IMR-90 (cell line): ENCODE results near the gene PXDC1. TPM values are rescaled to one million over a fixed set of nuclear protein-coding genes. Genes with fewer than 3 reads are reported as not detected.

Source experiments
- ATAC-seq: fragments of 200-7000 bp; cut with Tn5 transposase; 2 replicates; pipeline ENCODE4 v1.9.1; 2020; ENCODE audit warnings: low read depth, mild to moderate bottlenecking, moderate library complexity
- BruUV-seq: library from RNA; stranded (reverse); fragments of 400-500 nt; replicated peaks from 2 replicates; lab custom pipeline; 2021; lab: Mats Ljungman, UMichigan
- CTCF ChIA-PET: fragments of 300-600 bp; formaldehyde crosslinking; extraction: SDS; loops from one replicate; lab custom pipeline; 2021; ENCODE audit warnings: antibody characterized with exemption; lab: Yijun Ruan, JAX
- POLR2A ChIA-PET: fragments of 300-600 bp; sonication (Branson Sonifier 250); formaldehyde crosslinking; loops from one replicate; lab custom pipeline; 2022; ENCODE audit warnings: antibody characterized with exemption; ENCODE audit not compliant: unreplicated experiment; lab: Charles Lee
- DNase-seq: peaks from one replicate; pipeline ENCODE4 v3.0.0; 2013
- H2AFZ ChIP-seq: replicated peaks from 2 replicates; pipeline ENCODE3; 2013; ENCODE audit warnings: low read length, mild to moderate bottlenecking; ENCODE audit not compliant: poor library complexity
- H2AK5ac ChIP-seq: 2 replicates; pipeline ENCODE4 v1.6.1; 2013; ENCODE audit warnings: low read depth, low read length, inconsistent platforms
- H2AK9ac ChIP-seq: replicated peaks from 2 replicates; pipeline ENCODE3; 2013; ENCODE audit warnings: mild to moderate bottlenecking, low read depth, low read length, moderate library complexity; ENCODE audit not compliant: poor library complexity
- H2BK120ac ChIP-seq: 2 replicates; pipeline ENCODE4 v1.6.1; 2013; ENCODE audit warnings: low read depth, low read length, inconsistent platforms
- H2BK15ac ChIP-seq: 3 replicates; pipeline ENCODE4 v1.6.1; 2013; ENCODE audit warnings: low read depth, low read length, inconsistent platforms
- H2BK20ac ChIP-seq: 2 replicates; pipeline ENCODE4 v1.6.1; 2013; ENCODE audit warnings: low read depth, mild to moderate bottlenecking, inconsistent platforms, low read length, moderate library complexity
- H2BK5ac ChIP-seq: 2 replicates; pipeline ENCODE4 v1.6.1; 2013; ENCODE audit warnings: mild to moderate bottlenecking, low read depth, low read length, inconsistent platforms; ENCODE audit not compliant: poor library complexity, severe bottlenecking
- H3K14ac ChIP-seq: replicated peaks from 2 replicates; pipeline ENCODE4 v1.6.1; 2013; ENCODE audit warnings: low read depth, low read length, inconsistent platforms
- H3K18ac ChIP-seq: 2 replicates; pipeline ENCODE4 v1.6.1; 2013; ENCODE audit warnings: low read depth, low read length, control low read depth
- H3K23ac ChIP-seq: 2 replicates; pipeline ENCODE4 v1.6.1; 2013; ENCODE audit warnings: low read depth, low read length, inconsistent platforms
- H3K27ac ChIP-seq: 2 replicates; pipeline ENCODE4 v1.5.1; 2013; ENCODE audit warnings: mild to moderate bottlenecking, control low read depth, low read length; ENCODE audit not compliant: insufficient read depth
- H3K27me3 ChIP-seq: 2 replicates; pipeline ENCODE4 v1.6.1; 2013; ENCODE audit warnings: low read length; ENCODE audit not compliant: control insufficient read depth, insufficient read depth
- H3K36me3 ChIP-seq: 2 replicates; pipeline ENCODE4 v1.6.1; 2013; ENCODE audit warnings: low read length, mixed read lengths; ENCODE audit not compliant: control insufficient read depth, insufficient read depth
- H3K4ac ChIP-seq: 2 replicates; pipeline ENCODE4 v1.6.1; 2013; ENCODE audit warnings: low read depth, low read length, inconsistent platforms
- H3K4me1 ChIP-seq: 2 replicates; pipeline ENCODE4 v1.6.1; 2013; ENCODE audit warnings: low read length, mixed read lengths; ENCODE audit not compliant: control insufficient read depth, insufficient read depth
- H3K4me2 ChIP-seq: 2 replicates; pipeline ENCODE4 v1.6.1; 2013; ENCODE audit warnings: low read depth, mild to moderate bottlenecking, control low read depth, low read length, moderate library complexity
- H3K4me3 ChIP-seq: 2 replicates; pipeline ENCODE4 v1.5.1; 2013; ENCODE audit warnings: low read depth, mild to moderate bottlenecking, control low read depth, low read length, moderate library complexity; ENCODE audit not compliant: insufficient read depth
- H3K56ac ChIP-seq: 2 replicates; pipeline ENCODE4 v1.6.1; 2013; ENCODE audit warnings: low read length, inconsistent platforms; ENCODE audit not compliant: insufficient read depth; ENCODE audit errors: extremely low read depth
- H3K79me1 ChIP-seq, 2 experiments: 2 replicates each; pipeline ENCODE4 v1.6.1; 2013; ENCODE audit warnings: low read length in 2 of 2, inconsistent platforms in 1 of 2, low read depth in 1 of 2
- H3K9ac ChIP-seq: 2 replicates; pipeline ENCODE4 v1.6.1; 2013; ENCODE audit warnings: low read depth, low read length, control low read depth
- H3K9me1 ChIP-seq: 2 replicates; pipeline ENCODE4 v1.6.1; 2013; ENCODE audit warnings: low read length, inconsistent platforms; ENCODE audit not compliant: insufficient read depth
- H3K9me3 ChIP-seq: 2 replicates; pipeline ENCODE4 v1.6.1; 2013; ENCODE audit warnings: low read length; ENCODE audit not compliant: control insufficient read depth, insufficient read depth
- H4K20me1 ChIP-seq: 2 replicates; pipeline ENCODE4 v1.6.1; 2013; ENCODE audit warnings: low read length, inconsistent platforms; ENCODE audit not compliant: insufficient read depth
- H4K5ac ChIP-seq: 2 replicates; pipeline ENCODE4 v1.6.1; 2013; ENCODE audit warnings: mild to moderate bottlenecking, low read depth, low read length, control low read depth
- H4K8ac ChIP-seq, 2 experiments: 2 replicates each; pipeline ENCODE4 v1.6.1; 2013; ENCODE audit warnings: low read depth in 2 of 2, low read length in 2 of 2, control low read depth in 1 of 2, inconsistent platforms in 1 of 2
- H4K91ac ChIP-seq: 2 replicates; pipeline ENCODE4 v1.6.1; 2013; ENCODE audit warnings: low read depth, low read length, inconsistent platforms; ENCODE audit not compliant: insufficient read depth
- BHLHE40 ChIP-seq: fragments of 150-350 bp; IDR thresholded peaks from 2 replicates; pipeline ENCODE4 v1.6.1; 2016; ENCODE audit warnings: mild to moderate bottlenecking, low read depth, low read length
- CEBPB ChIP-seq: IDR thresholded peaks from 2 replicates; pipeline ENCODE4 v1.6.1; 2012; ENCODE audit warnings: low read depth, low read length, improper control_type of control experiment
- CHD1 ChIP-seq: IDR thresholded peaks from 2 replicates; pipeline ENCODE4 v1.6.1; 2012; ENCODE audit warnings: low read depth, low read length, improper control_type of control experiment
- CTCF ChIP-seq: conservative IDR thresholded peaks from 2 replicates; pipeline ENCODE4 v1.5.1; 2012; ENCODE audit warnings: mild to moderate bottlenecking, low read depth, low read length, improper control_type of control experiment
- ELK1 ChIP-seq: fragments of 150-350 bp; IDR thresholded peaks from 2 replicates; pipeline ENCODE4 v1.6.1; 2016; ENCODE audit warnings: low read depth, mild to moderate bottlenecking, low read length, moderate library complexity, borderline replicate concordance
- FOS ChIP-seq: fragments of 150-350 bp; IDR thresholded peaks from 2 replicates; pipeline ENCODE4 v1.6.1; 2016; ENCODE audit warnings: low read depth, low read length
- MAFK ChIP-seq: IDR thresholded peaks from 2 replicates; pipeline ENCODE4 v1.6.1; 2012; ENCODE audit warnings: low read depth, low read length, improper control_type of control experiment
- MAZ ChIP-seq: IDR thresholded peaks from 2 replicates; pipeline ENCODE4 v1.6.1; 2012; ENCODE audit warnings: low read depth, mild to moderate bottlenecking, low read length, improper control_type of control experiment, moderate library complexity, borderline replicate concordance
- MXI1 ChIP-seq: IDR thresholded peaks from 2 replicates; pipeline ENCODE4 v1.6.1; 2012; ENCODE audit warnings: low read depth, mild to moderate bottlenecking, low read length, moderate library complexity, borderline replicate concordance
- NFE2L2 ChIP-seq: fragments of 150-350 bp; IDR thresholded peaks from 2 replicates; pipeline ENCODE4 v1.6.1; 2016; ENCODE audit warnings: low read depth, mild to moderate bottlenecking, low read length
- POLR2A ChIP-seq: IDR thresholded peaks from 2 replicates; pipeline ENCODE4 v1.6.1; 2012; ENCODE audit warnings: mild to moderate bottlenecking, low read depth, low read length
- RAD21 ChIP-seq: IDR thresholded peaks from 2 replicates; pipeline ENCODE4 v1.6.1; 2012; ENCODE audit warnings: low read length, improper control_type of control experiment
- RFX5 ChIP-seq: IDR thresholded peaks from 2 replicates; pipeline ENCODE4 v1.8.0; 2012; ENCODE audit warnings: low read depth, mild to moderate bottlenecking, low read length, moderate library complexity
- SMC3 ChIP-seq: fragments of 150-350 bp; IDR thresholded peaks from 2 replicates; pipeline ENCODE4 v1.6.1; 2016; ENCODE audit warnings: low read depth, mild to moderate bottlenecking, antibody characterized with exemption, low read length, moderate library complexity
- USF2 ChIP-seq: fragments of 150-350 bp; IDR thresholded peaks from 2 replicates; pipeline ENCODE4 v1.6.1; 2017; ENCODE audit warnings: mild to moderate bottlenecking, antibody characterized with exemption, low read length, low read depth
- WGBS, 2 experiments: methylation state at CpG; one replicate each; pipeline versions ENCODE4 v1.1.5 to v1.1.7; 2013; ENCODE audit warnings: missing lambda C conversion rate in 2 of 2; ENCODE audit not compliant: insufficient read length in 1 of 2; ENCODE audit errors: extremely low coverage in 2 of 2; 5-methylcytosine and 5-hydroxymethylcytosine counted together
- dilution Hi-C: fragments of 300-500 bp; cut with HindIII; formaldehyde crosslinking; loops from one replicate; pipeline ENCODE4 v1.14.3; 2018; ENCODE audit warnings: low sequenced_read_pairs; ENCODE audit not compliant: unreplicated experiment
- in situ Hi-C: fragments of 300-500 bp; cut with MboI; formaldehyde crosslinking; loops from 3 replicates; pipeline ENCODE4 v1.14.3; 2019; ENCODE audit warnings: low sequenced_read_pairs, inconsistent platforms, mixed read lengths
- intact Hi-C: fragments of 100-400 bp; cut with micrococcal nuclease; formaldehyde crosslinking; loops from 2 replicates; pipeline ENCODE4 v1.10.0; 2022
- polyA plus RNA-seq, 3 experiments: library from polyadenylated mRNA; depleted of rRNA; stranded (reverse); fragments of >200 nt; gene quantifications; 2 replicates each; pipeline ENCODE4 v1.2.3, GENCODE V29; 2012; ENCODE audit warnings: low replicate concordance in 1 of 3
- total RNA-seq: library from RNA; depleted of rRNA; stranded (reverse); fragments of >200 nt; gene quantifications from 2 replicates; pipeline ENCODE4 v1.2.3, GENCODE V29; 2012

The PXDC1 gene
- total and polyA plus RNA-seq, 2 of the 4 experiments (the other 2 are of a cell fraction) = 63.3 to 72.2 TPM

GRCh38 chr6:3742076-3742425 is 9.5 kb downstream of the PXDC1 start:
- no peak for TF ChIP-seq BHLHE40
- TF ChIP-seq FOS = no peak
- TF ChIP-seq CHD1 = no peak
- no peak for TF ChIP-seq USF2
- no peak for TF ChIP-seq RAD21
- TF ChIP-seq CEBPB = no peak
- no peak for TF ChIP-seq MAFK
- TF ChIP-seq SMC3 = no peak
- TF ChIP-seq MAZ = no peak
- no peak for TF ChIP-seq NFE2L2
- TF ChIP-seq POLR2A = no peak
- no peak for TF ChIP-seq RFX5
- TF ChIP-seq MXI1 = no peak
- TF ChIP-seq ELK1 = no peak
- no peak for TF ChIP-seq CTCF
- Histone ChIP-seq H3K4me3 (no peak overlapping the region), H4K91ac (no peak overlapping the region), H2BK20ac (no peak overlapping the region), H3K18ac (no peak overlapping the region), H3K4ac (no peak overlapping the region), H3K56ac (no peak overlapping the region), H3K9me3 (no peaks in the 10 kb centered on the region), H2BK120ac (no peak overlapping the region), H4K20me1 (peaks cover 100% of the 10 kb centered on the region), H2AFZ (no peak overlapping the region), H3K4me2 (peak overlapping the region; percentile 85), H3K23ac (no peak overlapping the region), H3K36me3 (peaks cover 22% of the 10 kb centered on the region), H3K27ac (no peak overlapping the region), H2AK9ac (no peak overlapping the region), H3K9me1 (peaks cover 29% of the 10 kb centered on the region; the same call in 1 of the 2 replicates), H2BK15ac (no peak overlapping the region), H3K79me1 (peaks cover 20 to 86% of the 10 kb centered on the region in 2 experiments), H4K8ac (no peak overlapping the region), H2AK5ac (no peak overlapping the region), H3K14ac (no peak overlapping the region), H2BK5ac (no peak overlapping the region), H4K5ac (no peak overlapping the region), H3K27me3 (no peaks in the 10 kb centered on the region), H3K9ac (0 out of 2 replicates have a peak overlapping the region, but pooled peaks have one; percentile 29), H3K4me1 (peaks cover 34% of the 10 kb centered on the region)
- ATAC-seq (no peak), DNase-seq (no peak)
- WGBS, 2 experiments = no CpG with 5 or more reads among the region's 3 CpGs
- no TSS peak for BruUV-seq
- in situ Hi-C loops (loop anchor here (10.0 to 25.0 kb wide), 2 partner anchors 143 to 605 kb away; no protein-coding TSS in a partner anchor), intact Hi-C loops (loop anchor here (1.0 to 10.0 kb wide), 6 partner anchors 107 to 413 kb away; partner anchors contain the start of gene FAM50B), dilution Hi-C loops (no loop called here)
- ChIA-PET POLR2A (no interaction called here), CTCF (interaction anchor here (0.6 to 2.9 kb wide), 4 partner anchors 92 to 412 kb away, joined by 3 to 12 read pairs (median 4); partner anchors contain the start of gene FAM50B)
